Measurements from ENCODE around the gene MS4A6A.

The MS4A6A gene

GRCh38 chr11:60182541-60183330, at the start of gene MS4A6A:
Gene MS4A6A, minus strand, starts transcription at chr11:60183083. Its CDS starts 1,356 bp downstream, at chr11:60181727.
- TF ChIP-seq CTCF (IDR thresholded peaks at IDR 0.05; ENCODE audit: low read depth, low read length) = no peak
- DNase-seq (ENCODE audit: low read depth in 2 of 2) = no peak
- no peak within 1 kb of the TSS for H3K4me3 ChIP-seq (replicated peaks in 1 of 2; ENCODE audit: low read depth in 2 of 2, low read length in 2 of 2)

GRCh38 chr11:60230681-60231080, 47.8 kb upstream of the MS4A6A start:
- no peak for DNase-seq (ENCODE audit: low read depth in 2 of 2)
- H3K4me3 ChIP-seq (replicated peaks in 1 of 2; ENCODE audit: low read depth in 2 of 2, low read length in 2 of 2) = no peak overlapping the region
- TF ChIP-seq CTCF (IDR thresholded peaks at IDR 0.05; ENCODE audit: low read depth, low read length) = no peak

- DNase-seq (ENCODE audit: low read depth in 2 of 2) = no peak
- no peak overlapping the region for H3K4me3 ChIP-seq (replicated peaks in 1 of 2; ENCODE audit: low read depth in 2 of 2, low read length in 2 of 2)
- TF ChIP-seq CTCF (IDR thresholded peaks at IDR 0.05; ENCODE audit: low read depth, low read length) = no peak
Measured at GRCh38 chr11:60222141-60222540, 39.3 kb upstream of the MS4A6A start.

- TF ChIP-seq CTCF (IDR thresholded peaks at IDR 0.05; ENCODE audit: low read depth, low read length) = no peak
- DNase-seq (ENCODE audit: low read depth in 2 of 2) = no peak
- H3K4me3 ChIP-seq (replicated peaks in 1 of 2; ENCODE audit: low read depth in 2 of 2, low read length in 2 of 2) = no peak overlapping the region
Measured at GRCh38 chr11:60221692-60222091, 38.8 kb upstream of the MS4A6A start.

GRCh38 chr11:60221181-60221580, 38.3 kb upstream of the MS4A6A start:
- no peak for DNase-seq (ENCODE audit: low read depth in 2 of 2)
- TF ChIP-seq CTCF (IDR thresholded peaks at IDR 0.05; ENCODE audit: low read depth, low read length) = no peak

GRCh38 chr11:60214386-60214785, 31.5 kb upstream of the MS4A6A start:
- no peak for DNase-seq (ENCODE audit: low read depth in 2 of 2)
- no peak overlapping the region for H3K4me3 ChIP-seq (replicated peaks in 1 of 2; ENCODE audit: low read depth in 2 of 2, low read length in 2 of 2)
- TF ChIP-seq CTCF (IDR thresholded peaks at IDR 0.05; ENCODE audit: low read depth, low read length) = no peak

More at GRCh38 chr11:60221181-60221580, 38.3 kb upstream of the MS4A6A start:
- H3K4me3 ChIP-seq (replicated peaks in 1 of 2; ENCODE audit: low read depth in 2 of 2, low read length in 2 of 2) = no peak overlapping the region
